ENCODE measurements around the gene SPATA13. TPM values are rescaled to one million over a fixed set of nuclear protein-coding genes. Genes with fewer than 3 reads are reported as not detected.

SPATA13 gene
- total and polyA plus RNA-seq, 2 experiments from 2014 or later: 2.4 to 4.6 TPM

DNA sequence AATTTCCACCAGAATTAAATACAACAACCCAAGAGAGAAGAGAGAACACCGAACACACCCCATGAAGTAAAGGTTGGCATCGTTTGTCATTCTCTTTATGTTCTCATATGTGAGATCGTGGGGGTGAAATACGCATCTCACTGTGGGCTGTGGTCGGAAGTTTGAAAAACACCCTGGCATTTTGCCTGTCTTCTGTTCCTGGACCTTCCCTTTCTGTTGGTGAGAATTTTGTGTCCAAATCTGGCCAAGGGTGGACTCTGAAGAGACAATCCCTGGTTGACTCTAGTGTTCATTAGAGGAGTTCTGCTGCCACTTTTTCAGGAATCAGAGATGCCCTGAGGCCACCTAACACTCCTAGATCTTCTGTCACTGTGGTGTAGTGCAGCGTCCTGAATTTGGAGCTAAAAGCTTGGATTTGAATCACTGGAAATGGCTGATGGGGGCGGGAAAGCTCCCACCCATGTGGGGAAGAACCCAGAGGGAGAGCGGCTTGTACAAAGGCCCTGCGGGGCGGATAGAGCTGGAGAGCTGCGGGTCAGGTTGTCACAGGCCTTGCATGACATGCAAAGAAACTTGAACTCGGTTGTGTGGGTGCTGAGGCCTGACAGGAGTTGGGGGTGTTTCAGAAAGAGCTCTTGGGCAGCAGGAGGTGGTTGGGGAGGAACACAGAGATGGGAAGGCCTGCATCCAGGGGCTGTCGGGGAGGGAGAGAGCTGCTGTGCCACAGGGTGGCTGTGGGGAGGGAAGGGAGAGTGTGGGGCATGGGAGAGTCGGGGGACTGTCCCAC, 11.1 kb upstream of the SPATA13 start:
- WGBS, 2 experiments (ENCODE audit: low coverage in 1 of 2, low lambda C conversion rate in 2 of 2, missing lambda C conversion rate in 2 of 2): 52 to 53% methylated on average over 13 to 14 of the region's 14 CpGs
- Histone ChIP-seq H3K9me2 (ENCODE audit: insufficient read depth) (no peaks in the 10 kb centered on the region), H3K9me3 (ENCODE audit: low read depth) (no peaks in the 10 kb centered on the region), H3K36me3 (ENCODE audit: low read depth) (no peaks in the 10 kb centered on the region), H3K79me2 (ENCODE audit: insufficient read depth) (no peaks in the 10 kb centered on the region), H3K9ac (peak overlapping the region; percentile 81), H3F3A (ENCODE audit: insufficient read depth) (peaks cover 15% of the 10 kb centered on the region), H3K27me3 (replicated peaks; ENCODE audit: insufficient read depth) (no peaks in the 10 kb centered on the region), H4K20me1 (ENCODE audit: insufficient read depth) (no peaks in the 10 kb centered on the region), H2AFZ (peak overlapping the region; percentile 74), H3K4me2 (ENCODE audit: unreplicated experiment) (peak overlapping the region; percentile 86), H3K27ac (peak overlapping the region; percentile 94), H3K4me3 (peak overlapping the region; percentile 50), H3K4me1 (ENCODE audit: insufficient read depth) (peaks cover 16% of the 10 kb centered on the region)
- TF ChIP-seq EZH2 (IDR thresholded peaks at IDR 0.05; ENCODE audit: insufficient read depth, poor library complexity, severe bottlenecking): no peak
- TF ChIP-seq EZH2phosphoT487 (IDR thresholded peaks at IDR 0.05; ENCODE audit: insufficient read depth, low read depth): no peak
- in situ Hi-C loops (cut with MboI): no loop called here
- peak; percentile 64 for DNase-seq

DNA sequence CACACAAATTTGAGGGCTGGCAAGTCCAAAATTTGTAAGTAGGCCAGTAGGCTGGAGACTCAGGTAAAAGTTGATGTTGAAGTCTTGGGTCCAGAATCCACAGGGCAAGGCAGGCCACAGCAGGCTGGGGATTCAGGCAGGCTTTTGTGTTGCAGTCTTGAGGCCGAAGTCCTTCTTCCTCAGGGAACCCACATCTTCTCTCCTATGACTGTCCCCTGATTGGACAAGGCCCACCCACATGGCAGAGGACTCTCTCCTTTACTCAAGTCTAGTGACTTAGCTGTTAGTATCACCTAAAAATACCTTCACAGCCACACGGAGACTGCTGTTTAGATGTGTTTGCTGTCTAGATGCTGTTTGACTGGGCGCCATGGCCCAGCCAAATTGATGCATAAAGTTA, 9.9 kb upstream of the SPATA13 start:
- peaks cover 16% of the 10 kb centered on the region for H3K4me1 ChIP-seq (ENCODE audit: insufficient read depth)
- WGBS, 2 experiments (ENCODE audit: low coverage in 1 of 2, low lambda C conversion rate in 2 of 2, missing lambda C conversion rate in 2 of 2): 96 to 97% methylated on average over 3 of the region's 3 CpGs
- H3K4me3 ChIP-seq: no peak overlapping the region
- no peak overlapping the region for H3K4me2 ChIP-seq (ENCODE audit: unreplicated experiment)
- H3K36me3 ChIP-seq (ENCODE audit: low read depth): no peaks in the 10 kb centered on the region
- TF ChIP-seq EZH2 (IDR thresholded peaks at IDR 0.05; ENCODE audit: insufficient read depth, poor library complexity, severe bottlenecking): no peak
- TF ChIP-seq EZH2phosphoT487 (IDR thresholded peaks at IDR 0.05; ENCODE audit: insufficient read depth, low read depth): no peak
- H3K9ac ChIP-seq: no peak overlapping the region
- no peaks in the 10 kb centered on the region for H3K79me2 ChIP-seq (ENCODE audit: insufficient read depth)
- H2AFZ ChIP-seq: no peak overlapping the region
- peaks cover 15% of the 10 kb centered on the region for H3F3A ChIP-seq (ENCODE audit: insufficient read depth)
- no peaks in the 10 kb centered on the region for H3K9me3 ChIP-seq (ENCODE audit: low read depth)
- H4K20me1 ChIP-seq (ENCODE audit: insufficient read depth): no peaks in the 10 kb centered on the region
- no peak for DNase-seq
- in situ Hi-C loops (cut with MboI): no loop called here
- no peaks in the 10 kb centered on the region for H3K27me3 ChIP-seq (replicated peaks; ENCODE audit: insufficient read depth)
- no peaks in the 10 kb centered on the region for H3K9me2 ChIP-seq (ENCODE audit: insufficient read depth)
- H3K27ac ChIP-seq: no peak overlapping the region

DNA sequence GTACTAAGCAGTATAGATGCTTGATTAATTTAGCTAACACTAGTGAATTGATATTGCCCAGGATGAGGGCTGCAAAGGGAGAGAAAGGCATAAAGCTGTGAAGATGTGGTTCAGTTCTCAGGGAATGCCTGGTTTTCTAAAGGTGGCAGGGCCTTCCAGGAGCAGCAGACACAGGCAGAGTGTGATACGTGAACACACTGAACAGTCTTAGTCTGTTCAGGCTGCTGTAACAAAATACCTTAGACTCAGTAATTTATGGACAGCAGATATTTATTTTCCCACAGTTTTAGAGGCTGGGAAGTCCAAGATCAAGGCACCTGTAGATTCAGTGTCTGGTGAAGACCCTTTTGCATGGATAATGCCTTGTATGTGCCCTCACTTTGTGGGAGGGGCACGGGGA, 8.7 kb upstream of the SPATA13 start:
- no peaks in the 10 kb centered on the region for H3K9me2 ChIP-seq (ENCODE audit: insufficient read depth)
- H3K9me3 ChIP-seq (ENCODE audit: low read depth): no peaks in the 10 kb centered on the region
- H3K27me3 ChIP-seq (replicated peaks; ENCODE audit: insufficient read depth): no peaks in the 10 kb centered on the region
- 95 to 100% methylated on average over 2 of the region's 2 CpGs for WGBS, 2 experiments (ENCODE audit: low coverage in 1 of 2, low lambda C conversion rate in 2 of 2, missing lambda C conversion rate in 2 of 2)
- in situ Hi-C loops (cut with MboI): no loop called here
- H3K79me2 ChIP-seq (ENCODE audit: insufficient read depth): no peaks in the 10 kb centered on the region
- H3K9ac ChIP-seq: no peak overlapping the region
- no peaks in the 10 kb centered on the region for H4K20me1 ChIP-seq (ENCODE audit: insufficient read depth)
- peaks cover 15% of the 10 kb centered on the region for H3F3A ChIP-seq (ENCODE audit: insufficient read depth)
- DNase-seq: no peak
- H3K27ac ChIP-seq: no peak overlapping the region
- H3K4me1 ChIP-seq (ENCODE audit: insufficient read depth): peaks cover 16% of the 10 kb centered on the region
- H3K36me3 ChIP-seq (ENCODE audit: low read depth): no peaks in the 10 kb centered on the region
- TF ChIP-seq EZH2 (IDR thresholded peaks at IDR 0.05; ENCODE audit: insufficient read depth, poor library complexity, severe bottlenecking): no peak
- TF ChIP-seq EZH2phosphoT487 (IDR thresholded peaks at IDR 0.05; ENCODE audit: insufficient read depth, low read depth): no peak
- H2AFZ ChIP-seq: no peak overlapping the region
- H3K4me2 ChIP-seq (ENCODE audit: unreplicated experiment): no peak overlapping the region
- H3K4me3 ChIP-seq: no peak overlapping the region

DNA sequence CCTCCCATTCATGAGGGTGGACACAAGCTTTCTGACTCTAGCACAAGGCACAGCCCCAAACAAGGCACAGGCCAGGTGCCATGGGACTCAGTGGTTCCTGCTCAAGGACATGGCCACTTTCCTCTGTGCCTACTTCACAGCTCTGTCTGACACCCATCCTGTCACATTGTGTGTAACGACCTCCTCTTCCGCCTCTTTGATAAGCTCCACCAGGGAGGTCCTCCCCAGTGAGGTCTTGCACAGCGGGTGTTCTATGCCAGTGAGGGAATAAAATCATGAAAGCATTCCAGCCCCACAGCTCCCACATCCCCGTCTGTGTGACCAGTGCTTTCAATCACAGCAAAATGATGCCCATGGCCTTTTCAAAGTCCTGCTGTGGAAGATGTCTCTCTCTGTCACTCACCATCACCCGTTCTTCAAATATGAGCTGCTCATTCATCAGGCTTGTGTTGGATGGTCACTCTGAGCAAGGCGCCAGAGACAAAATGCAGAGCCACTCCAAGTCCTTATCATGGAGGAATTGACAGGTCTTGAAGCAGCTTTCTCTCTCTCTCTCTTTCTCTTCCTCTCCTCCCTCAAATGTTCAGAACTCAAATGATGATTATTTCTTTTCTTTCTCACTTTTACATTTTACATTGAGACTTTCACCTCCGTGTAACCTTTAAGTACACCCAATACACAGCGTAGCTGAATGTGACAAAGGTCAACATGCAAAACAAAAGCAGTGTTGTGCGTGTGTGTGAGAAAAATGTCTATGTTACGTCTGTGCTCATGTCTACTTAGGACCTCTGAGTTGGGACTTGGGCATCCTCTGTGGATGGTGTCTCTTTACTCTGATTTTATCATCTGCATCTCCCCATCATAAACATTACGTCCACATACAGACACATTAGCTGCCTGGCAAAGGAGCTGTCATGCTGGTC, 8.0 kb upstream of the SPATA13 start:
- Histone ChIP-seq H3K79me2 (ENCODE audit: insufficient read depth) (no peaks in the 10 kb centered on the region), H3K36me3 (ENCODE audit: low read depth) (no peaks in the 10 kb centered on the region), H3K4me3 (no peak overlapping the region), H3K4me2 (ENCODE audit: unreplicated experiment) (no peak overlapping the region), H2AFZ (no peak overlapping the region), H3K27me3 (replicated peaks; ENCODE audit: insufficient read depth) (no peaks in the 10 kb centered on the region), H3K4me1 (ENCODE audit: insufficient read depth) (peaks cover 16% of the 10 kb centered on the region), H3K9me3 (ENCODE audit: low read depth) (no peaks in the 10 kb centered on the region), H4K20me1 (ENCODE audit: insufficient read depth) (no peaks in the 10 kb centered on the region), H3K9me2 (ENCODE audit: insufficient read depth) (no peaks in the 10 kb centered on the region), H3F3A (ENCODE audit: insufficient read depth) (peaks cover 15% of the 10 kb centered on the region), H3K27ac (no peak overlapping the region), H3K9ac (no peak overlapping the region)
- no peak for DNase-seq
- TF ChIP-seq EZH2phosphoT487 (IDR thresholded peaks at IDR 0.05; ENCODE audit: insufficient read depth, low read depth) (no peak), EZH2 (IDR thresholded peaks at IDR 0.05; ENCODE audit: insufficient read depth, poor library complexity, severe bottlenecking) (no peak)
- in situ Hi-C loops (cut with MboI): no loop called here
- 85 to 87% methylated on average over 11 of the region's 11 CpGs for WGBS, 2 experiments (ENCODE audit: low coverage in 1 of 2, low lambda C conversion rate in 2 of 2, missing lambda C conversion rate in 2 of 2)

All from GM23248 (cell line).